ENCODE measurements around the gene CMC2. TPM values are rescaled to one million over a fixed set of nuclear protein-coding genes. Genes with fewer than 3 reads are reported as not detected.
A peak's percentile ranks its signal among the peaks of the same experiment; 100 is the strongest.

Gene CMC2
- total RNA-seq, 1 donor from 2014 or later: 52.8 TPM

DNA sequence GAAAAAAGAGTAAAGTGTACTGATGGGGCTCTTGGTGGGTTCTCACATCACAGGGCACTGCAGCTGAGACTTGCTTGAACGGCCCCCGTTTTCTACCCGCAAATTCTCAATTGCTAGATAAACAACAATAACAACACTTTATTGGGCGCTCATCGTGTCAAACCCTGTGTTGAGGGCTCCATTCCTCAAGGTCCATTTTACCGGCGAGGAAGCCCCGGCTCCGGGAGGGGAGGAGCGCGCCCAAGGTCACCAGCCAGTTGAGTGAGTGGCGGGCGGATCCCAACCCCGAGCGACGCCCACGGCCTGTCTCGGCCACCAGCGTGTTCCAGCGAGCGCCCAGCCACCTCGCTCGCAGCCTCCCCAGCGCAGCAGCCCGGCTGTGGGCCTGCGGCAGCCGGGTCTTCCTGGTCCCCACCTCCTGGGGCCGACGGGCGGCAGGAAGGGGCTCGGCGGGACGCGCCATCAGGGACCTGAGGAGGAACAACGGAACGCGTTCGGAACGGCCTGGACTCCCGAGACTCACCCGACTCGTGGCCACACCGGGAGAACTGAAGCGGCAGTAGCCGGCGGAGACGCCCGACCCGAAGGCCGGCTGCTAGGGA, 373 bp downstream of the CMC2 start:
- H3K4me3 Mint-ChIP-seq (ENCODE audit: unreplicated experiment): peak overlapping the region; percentile 94
- H3K27ac Mint-ChIP-seq (ENCODE audit: unreplicated experiment): peak overlapping the region; percentile 86
- Histone ChIP-seq H2AFZ (ENCODE audit: low read depth, low read length) (peak overlapping the region; percentile 99), H3K27ac (ENCODE audit: low read depth, low read length) (peak overlapping the region; percentile 100), H3K36me3 (ENCODE audit: insufficient read depth, low read length) (no peaks in the 10 kb centered on the region), H3K4me3 (ENCODE audit: insufficient read depth, low read depth, low read length) (peak overlapping the region; percentile 88), H3K4me1 (ENCODE audit: insufficient read depth, low read length) (peaks cover 19% of the 10 kb centered on the region), H3K9me3 (ENCODE audit: insufficient read depth, low read depth, low read length) (no peaks in the 10 kb centered on the region), H3K9ac (ENCODE audit: low read length) (peak overlapping the region; percentile 99), H4K20me1 (ENCODE audit: insufficient read depth, low read length) (peaks cover 33% of the 10 kb centered on the region), H3K79me2 (ENCODE audit: insufficient read depth, low read length) (peaks cover 92% of the 10 kb centered on the region), H3K4me2 (ENCODE audit: low read length) (peak overlapping the region; percentile 93), H3K27me3 (ENCODE audit: insufficient read depth, low read length) (no peaks in the 10 kb centered on the region)
- TF ChIP-seq EZH2 (IDR thresholded peaks at IDR 0.05; ENCODE audit: insufficient read depth, low read length): no peak
- TF ChIP-seq CTCF (IDR thresholded peaks at IDR 0.05; ENCODE audit: insufficient read depth, low read depth, low read length): no peak
- DNase-seq (ENCODE audit: low read depth): no peak
- no peaks in the 10 kb centered on the region for H3K36me3 Mint-ChIP-seq (ENCODE audit: low read depth, unreplicated experiment)
- peaks cover 9% of the 10 kb centered on the region for H3K4me1 Mint-ChIP-seq (ENCODE audit: low read depth, unreplicated experiment)
- H3K27me3 Mint-ChIP-seq (ENCODE audit: low read depth, unreplicated experiment): no peaks in the 10 kb centered on the region
- H3K9me3 Mint-ChIP-seq (ENCODE audit: unreplicated experiment): peaks cover 2% of the 10 kb centered on the region
- FAIRE-seq: no peak

DNA sequence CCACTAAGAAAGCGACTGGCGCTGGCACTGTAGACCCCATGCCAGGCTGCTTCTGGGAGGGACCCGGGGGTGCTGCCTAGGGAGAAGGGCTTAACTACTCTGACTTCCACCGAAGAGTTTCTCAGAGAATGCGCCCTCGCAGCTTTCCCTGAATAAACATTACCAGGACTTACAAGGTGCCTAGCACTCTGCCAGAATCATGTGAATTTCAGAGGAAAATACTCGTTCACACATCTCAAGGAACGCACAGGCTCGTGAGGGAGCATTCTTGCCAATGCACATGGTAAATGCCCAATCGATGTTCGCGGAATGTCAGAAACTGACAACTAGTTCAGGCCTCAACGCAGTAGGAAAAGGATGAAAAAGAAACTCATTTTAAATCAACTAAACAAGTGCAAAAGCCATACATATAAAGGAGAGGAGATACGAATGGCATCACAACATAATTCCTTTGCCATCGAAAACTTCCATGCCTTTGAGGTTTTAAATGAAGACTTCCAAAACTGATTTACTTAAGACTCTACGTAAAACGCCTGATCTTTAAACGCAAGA, 999 bp downstream of the CMC2 start:
- H2AFZ ChIP-seq (ENCODE audit: low read depth, low read length): peak overlapping the region; percentile 99
- no peaks in the 10 kb centered on the region for H3K36me3 ChIP-seq (ENCODE audit: insufficient read depth, low read length)

More for the DNA sequence above, 999 bp downstream of the CMC2 start:
- Mint-ChIP-seq H3K36me3 (ENCODE audit: low read depth, unreplicated experiment) (no peaks in the 10 kb centered on the region), H3K4me3 (ENCODE audit: unreplicated experiment) (peak overlapping the region; percentile 94), H3K9me3 (ENCODE audit: unreplicated experiment) (no peaks in the 10 kb centered on the region), H3K27ac (ENCODE audit: unreplicated experiment) (peak overlapping the region; percentile 86), H3K27me3 (ENCODE audit: low read depth, unreplicated experiment) (no peaks in the 10 kb centered on the region), H3K4me1 (ENCODE audit: low read depth, unreplicated experiment) (peaks cover 9% of the 10 kb centered on the region)
- Histone ChIP-seq H3K27me3 (ENCODE audit: insufficient read depth, low read length) (no peaks in the 10 kb centered on the region), H3K4me1 (ENCODE audit: insufficient read depth, low read length) (peaks cover 19% of the 10 kb centered on the region), H3K9ac (ENCODE audit: low read length) (peak overlapping the region; percentile 99), H3K79me2 (ENCODE audit: insufficient read depth, low read length) (peaks cover 92% of the 10 kb centered on the region), H4K20me1 (ENCODE audit: insufficient read depth, low read length) (peaks cover 39% of the 10 kb centered on the region), H3K4me3 (ENCODE audit: insufficient read depth, low read depth, low read length) (peak overlapping the region; percentile 88), H3K9me3 (ENCODE audit: insufficient read depth, low read depth, low read length) (no peaks in the 10 kb centered on the region), H3K27ac (ENCODE audit: low read depth, low read length) (peak overlapping the region; percentile 100), H3K4me2 (ENCODE audit: low read length) (peak overlapping the region; percentile 93)
- no peak for DNase-seq (ENCODE audit: low read depth)
- no peak for TF ChIP-seq CTCF (IDR thresholded peaks at IDR 0.05; ENCODE audit: insufficient read depth, low read depth, low read length)
- no peak for TF ChIP-seq EZH2 (IDR thresholded peaks at IDR 0.05; ENCODE audit: insufficient read depth, low read length)
- no peak for FAIRE-seq
